T-helper 2 cell treated with Interferon-gamma antibody and Interleukin-4, amounts not matched to agents 100 ng/mL and 5 ng/mL, for 36 hours (primary cell): ENCODE results near the gene CDR2L. TPM values are rescaled to one million over a fixed set of nuclear protein-coding genes. Genes with fewer than 3 reads are reported as not detected.

Experiments
- intact Hi-C: fragments of 100-400 bp; cut with micrococcal nuclease; formaldehyde crosslinking; loops from one replicate; pipeline ENCODE4 v1.15.1; 2023
- total RNA-seq: library from RNA; stranded (reverse); gene quantifications from 2 replicates; pipeline ENCODE4 v1.2.3, GENCODE V29; 2022

Gene CDR2L
- total RNA-seq = 0.64 and 0.73 TPM in 2 replicates

- intact Hi-C loops = loop anchor here (2.0 kb wide), 2 partner anchors 25 to 47 kb away; partner anchors contain the start of gene MRPL58
These were observed at the start of gene CDR2L for GRCh38 chr17:74987418-74987908. Gene CDR2L, plus strand, starts transcription at chr17:74987632. Its CDS starts 412 bp downstream, at chr17:74988044.

GRCh38 chr17:74938194-74938950 is 49.1 kb upstream of the CDR2L start:
- intact Hi-C loops = no loop called here

- intact Hi-C loops = no loop called here
These were observed 47.9 kb upstream of the CDR2L start for GRCh38 chr17:74939534-74939933.

GRCh38 chr17:74941128-74941725 is 46.2 kb upstream of the CDR2L start:
- intact Hi-C loops = no loop called here

- intact Hi-C loops = no loop called here
These were observed 43.5 kb upstream of the CDR2L start for GRCh38 chr17:74943808-74944522.

GRCh38 chr17:74945543-74945942 is 41.9 kb upstream of the CDR2L start:
- intact Hi-C loops = no loop called here

GRCh38 chr17:74946641-74947040 is 40.8 kb upstream of the CDR2L start:
- intact Hi-C loops = no loop called here

- intact Hi-C loops = no loop called here
These were observed 40.2 kb upstream of the CDR2L start for GRCh38 chr17:74947041-74947754.

GRCh38 chr17:74949455-74950115 is 37.8 kb upstream of the CDR2L start:
- intact Hi-C loops = no loop called here

GRCh38 chr17:74950207-74950606 is 37.2 kb upstream of the CDR2L start:
- intact Hi-C loops = no loop called here

GRCh38 chr17:74951065-74951464 is 36.4 kb upstream of the CDR2L start:
- intact Hi-C loops = no loop called here

- intact Hi-C loops = no loop called here
These were observed 35.6 kb upstream of the CDR2L start for GRCh38 chr17:74951680-74952421.

- intact Hi-C loops = no loop called here
These were observed 34.9 kb upstream of the CDR2L start for GRCh38 chr17:74952431-74953133.

- intact Hi-C loops = no loop called here
These were observed 34.2 kb upstream of the CDR2L start for GRCh38 chr17:74953134-74953687.

GRCh38 chr17:74954115-74954514 is 33.3 kb upstream of the CDR2L start:
- intact Hi-C loops = no loop called here

- intact Hi-C loops = no loop called here
These were observed 32.6 kb upstream of the CDR2L start for GRCh38 chr17:74954665-74955421.

GRCh38 chr17:74956093-74956492 is 31.3 kb upstream of the CDR2L start:
- intact Hi-C loops = no loop called here
